ENCODE measurements around the gene B3GALT6.

DNA sequence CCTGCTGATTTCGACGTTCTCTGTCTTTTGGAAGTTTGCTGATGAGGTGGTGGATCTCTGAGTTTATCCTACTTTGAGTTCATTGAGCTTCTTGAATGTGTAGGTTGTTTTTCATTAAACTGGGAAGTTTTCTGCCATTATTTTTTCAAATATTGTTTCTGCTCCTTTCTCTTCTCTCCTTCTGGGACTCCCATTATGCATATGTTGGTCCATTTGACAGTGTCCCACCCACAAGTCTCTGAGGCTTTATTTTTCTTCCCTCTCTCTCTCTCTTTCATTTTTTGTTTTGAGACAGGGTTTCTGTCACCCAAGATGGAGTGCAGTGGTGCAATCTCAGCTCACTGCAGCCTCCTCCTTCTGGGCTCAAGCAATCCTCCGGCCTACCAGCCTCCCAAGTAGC, 37.3 kb upstream of the B3GALT6 start:
- no peak for TF ChIP-seq SIN3A (IDR thresholded peaks at IDR 0.05; ENCODE audit: borderline replicate concordance, insufficient read depth, low read depth, low read length)
- TF ChIP-seq, protein P1, sequence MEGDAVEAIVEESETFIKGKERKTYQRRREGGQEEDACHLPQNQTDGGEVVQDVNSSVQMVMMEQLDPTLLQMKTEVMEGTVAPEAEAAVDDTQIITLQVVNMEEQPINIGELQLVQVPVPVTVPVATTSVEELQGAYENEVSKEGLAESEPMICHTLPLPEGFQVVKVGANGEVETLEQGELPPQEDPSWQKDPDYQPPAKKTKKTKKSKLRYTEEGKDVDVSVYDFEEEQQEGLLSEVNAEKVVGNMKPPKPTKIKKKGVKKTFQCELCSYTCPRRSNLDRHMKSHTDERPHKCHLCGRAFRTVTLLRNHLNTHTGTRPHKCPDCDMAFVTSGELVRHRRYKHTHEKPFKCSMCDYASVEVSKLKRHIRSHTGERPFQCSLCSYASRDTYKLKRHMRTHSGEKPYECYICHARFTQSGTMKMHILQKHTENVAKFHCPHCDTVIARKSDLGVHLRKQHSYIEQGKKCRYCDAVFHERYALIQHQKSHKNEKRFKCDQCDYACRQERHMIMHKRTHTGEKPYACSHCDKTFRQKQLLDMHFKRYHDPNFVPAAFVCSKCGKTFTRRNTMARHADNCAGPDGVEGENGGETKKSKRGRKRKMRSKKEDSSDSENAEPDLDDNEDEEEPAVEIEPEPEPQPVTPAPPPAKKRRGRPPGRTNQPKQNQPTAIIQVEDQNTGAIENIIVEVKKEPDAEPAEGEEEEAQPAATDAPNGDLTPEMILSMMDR (IDR thresholded peaks at IDR 0.05), result no peak

Measured in Panc1 (cell line).